GM18861 (cell line): Measurements from ENCODE around the gene FGF12.
A peak's percentile ranks its signal among the peaks of the same experiment; 100 is the strongest.

Experiments
- ATAC-seq: cut with Tn5 transposase; IDR thresholded peaks from one replicate; pipeline ENCODE4 v1.9.1; 2021; ENCODE audit not compliant: unreplicated experiment

FGF12 gene

DNA sequence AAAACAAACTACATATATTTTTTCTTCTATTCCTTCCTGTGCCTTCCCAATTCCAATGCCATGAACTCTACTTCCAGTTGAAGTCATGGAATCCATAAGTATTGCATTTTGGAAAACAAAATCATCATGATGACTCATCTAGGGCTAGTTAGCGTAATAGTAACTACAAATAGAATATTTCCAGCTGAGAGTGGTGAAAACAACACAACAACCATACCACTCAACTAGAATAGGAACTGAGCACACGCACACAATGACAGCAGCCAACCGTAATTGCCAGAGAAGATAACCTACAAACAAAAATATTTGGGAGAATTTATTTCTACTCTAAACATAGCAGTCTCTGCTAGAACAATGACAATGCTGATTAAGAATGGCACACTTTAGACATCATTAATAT, 225.9 kb downstream of the FGF12 start:
- ATAC-seq = no peak

DNA sequence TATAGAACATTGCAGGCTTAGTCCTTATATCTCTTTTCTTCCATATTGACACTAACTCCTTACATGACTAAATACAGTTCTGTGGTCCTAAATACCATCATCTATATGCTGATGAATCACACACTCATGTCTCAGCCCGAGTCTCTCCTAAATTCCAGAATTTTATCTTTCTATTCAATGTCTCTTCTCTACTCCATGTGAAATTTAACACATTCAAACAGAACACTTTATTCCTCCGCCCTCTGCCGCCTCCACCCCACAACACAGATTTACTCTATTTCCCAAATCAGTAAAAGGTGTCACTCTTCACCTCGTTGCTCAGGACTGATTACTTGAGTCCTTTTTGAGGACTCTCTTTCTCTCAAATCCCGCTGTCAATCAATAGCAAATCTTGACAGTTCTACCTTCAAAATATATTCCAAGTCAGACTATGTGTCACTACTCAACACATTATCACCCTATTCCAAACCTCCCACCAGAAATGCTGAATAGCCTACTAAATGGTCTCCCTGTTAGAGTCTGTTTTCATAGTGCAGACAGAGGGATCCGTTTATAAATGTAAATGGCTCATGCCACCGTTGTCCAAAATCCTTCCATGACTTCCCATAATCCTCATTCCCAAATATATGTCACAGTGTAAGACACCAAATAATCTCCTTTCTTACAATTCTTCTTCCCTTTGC, 230.3 kb downstream of the FGF12 start:
- no peak for ATAC-seq

DNA sequence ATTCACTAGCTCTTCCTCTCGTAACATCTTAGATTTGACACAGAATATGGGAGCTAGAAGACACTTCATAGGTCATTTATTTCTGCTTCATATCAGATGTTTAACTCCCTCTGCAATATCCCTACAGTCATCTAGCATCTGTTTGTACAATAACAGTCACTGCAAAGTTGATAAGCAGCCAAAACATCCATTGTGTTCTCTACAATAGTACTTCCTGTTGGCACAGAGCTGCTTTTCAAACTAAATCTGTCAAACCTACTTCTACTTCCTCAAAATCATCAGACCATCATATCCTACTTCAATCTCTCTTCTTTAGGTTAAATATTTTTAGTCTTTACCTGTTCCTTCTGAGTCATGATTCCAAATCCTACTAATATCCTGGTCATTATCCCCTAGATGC, 233.2 kb downstream of the FGF12 start:
- peak; percentile 89 for ATAC-seq

GRCh38 chr3:192490720-192491119, 236.6 kb downstream of the FGF12 start:
- no peak for ATAC-seq

DNA sequence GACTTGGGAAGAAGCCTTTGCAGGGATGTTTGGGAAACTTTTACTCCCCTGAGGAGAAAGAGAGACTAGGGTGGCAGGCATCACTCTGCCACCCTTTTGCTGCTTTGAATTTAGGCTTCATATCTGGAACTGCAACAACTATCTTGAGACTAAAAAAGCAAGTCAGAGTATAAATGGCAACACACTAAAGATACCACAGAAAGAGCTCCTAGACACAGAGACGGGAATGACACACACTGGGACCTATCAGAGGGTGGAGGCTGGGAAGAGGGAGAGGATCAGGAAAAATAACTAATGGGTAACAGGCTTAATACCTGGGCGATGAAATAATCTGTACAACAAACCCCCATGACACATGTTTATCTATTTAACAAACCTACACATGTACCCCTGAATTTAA, 237.8 kb downstream of the FGF12 start:
- ATAC-seq = no peak

- ATAC-seq = no peak
These were observed 240.3 kb downstream of the FGF12 start for GRCh38 chr3:192487033-192487432.

DNA sequence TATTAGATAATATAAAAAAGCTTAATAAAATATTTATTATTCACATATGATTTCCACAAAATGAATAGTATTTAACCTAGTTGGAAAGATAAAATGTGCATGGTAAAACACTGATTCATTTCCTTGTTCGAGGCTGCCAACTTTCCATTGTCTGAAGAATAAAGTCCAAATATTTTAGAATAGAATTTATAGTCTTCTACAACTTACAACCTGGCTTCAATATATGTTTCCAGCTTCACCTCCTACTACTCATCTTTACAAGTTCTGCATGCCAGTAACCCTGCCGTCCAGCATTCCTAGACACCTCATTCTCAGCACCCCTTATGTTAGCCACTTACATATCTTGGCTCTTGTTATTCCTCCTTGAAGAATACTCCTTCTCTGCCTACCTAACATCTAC, 244.5 kb downstream of the FGF12 start:
- ATAC-seq = no peak

- no peak for ATAC-seq
These were observed 244.9 kb downstream of the FGF12 start for GRCh38 chr3:192482391-192482790.

DNA sequence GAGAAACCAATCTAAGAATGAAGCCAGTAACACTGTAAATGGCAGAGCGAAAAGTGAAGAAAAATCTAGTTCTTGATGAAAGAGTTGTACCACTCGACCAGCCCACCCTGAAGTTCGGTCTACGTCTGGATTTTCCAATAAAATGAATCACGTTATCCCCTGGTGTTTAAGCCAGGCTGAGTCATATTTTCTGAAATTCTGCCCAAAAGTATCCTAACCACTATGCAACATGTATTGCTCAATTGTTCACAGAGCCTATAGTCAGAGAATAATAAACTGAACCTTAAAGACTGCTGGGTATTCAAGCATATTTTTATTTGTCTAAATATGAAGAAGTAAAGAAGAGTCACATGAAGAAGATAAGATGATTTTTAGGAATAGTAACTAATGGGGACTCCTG, 245.7 kb downstream of the FGF12 start:
- no peak for ATAC-seq

GRCh38 chr3:192467230-192468140, 259.9 kb downstream of the FGF12 start:
- ATAC-seq = peak; percentile 93

- ATAC-seq = no peak
These were observed 278.3 kb downstream of the FGF12 start for GRCh38 chr3:192449036-192449435.

GRCh38 chr3:192445770-192446644, 281.3 kb downstream of the FGF12 start:
- no peak for ATAC-seq

DNA sequence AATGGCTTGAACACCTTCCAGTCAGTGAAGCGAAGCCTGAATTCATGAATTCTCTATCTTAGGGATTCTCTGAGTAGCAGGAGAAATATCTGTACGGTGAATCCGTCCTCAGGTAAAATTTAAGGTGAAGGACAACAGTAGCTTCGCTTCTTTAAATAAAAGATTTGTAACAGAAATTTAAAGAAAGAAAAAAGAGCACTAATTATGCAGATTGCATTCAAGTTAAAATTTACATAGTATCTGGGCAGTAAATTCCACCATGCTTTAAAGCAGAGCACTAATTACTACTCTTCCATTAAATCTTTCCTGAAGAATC, 282.6 kb downstream of the FGF12 start:
- ATAC-seq = no peak

DNA sequence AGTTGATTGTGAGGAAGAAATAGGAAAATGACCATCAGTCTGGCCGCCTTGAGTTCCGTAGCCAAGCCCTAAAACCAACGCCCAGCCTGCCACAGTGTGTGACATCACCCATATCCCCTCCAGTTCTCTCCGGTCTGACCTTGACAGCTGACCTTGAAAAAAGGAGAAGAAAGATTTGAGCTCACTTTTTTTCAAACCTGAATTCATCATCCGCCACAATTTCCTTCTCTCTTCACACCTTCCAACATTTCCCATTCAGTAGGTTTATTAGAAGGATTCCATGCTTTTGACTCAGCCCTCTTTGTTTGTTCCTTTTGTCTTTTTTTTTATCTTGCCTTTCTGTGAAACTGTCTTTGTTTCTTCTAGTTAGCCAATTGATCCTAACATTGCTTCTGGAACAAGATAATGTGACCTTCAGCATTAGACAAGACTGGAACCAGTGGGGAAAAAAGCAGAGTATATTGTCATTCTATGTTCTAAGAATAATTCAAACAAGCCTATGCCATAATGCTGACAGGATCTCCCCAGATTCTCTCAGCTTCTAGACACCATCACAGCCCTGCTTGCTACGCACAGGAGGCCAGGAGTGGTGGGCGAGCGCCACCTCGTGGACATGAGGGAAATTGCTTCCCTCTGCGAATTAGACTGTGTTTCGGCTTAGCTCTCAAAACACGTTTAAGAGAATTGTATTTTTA, 283.1 kb downstream of the FGF12 start:
- peak; percentile 95 for ATAC-seq

- ATAC-seq = no peak
These were observed 292.1 kb downstream of the FGF12 start for GRCh38 chr3:192435241-192435640.

DNA sequence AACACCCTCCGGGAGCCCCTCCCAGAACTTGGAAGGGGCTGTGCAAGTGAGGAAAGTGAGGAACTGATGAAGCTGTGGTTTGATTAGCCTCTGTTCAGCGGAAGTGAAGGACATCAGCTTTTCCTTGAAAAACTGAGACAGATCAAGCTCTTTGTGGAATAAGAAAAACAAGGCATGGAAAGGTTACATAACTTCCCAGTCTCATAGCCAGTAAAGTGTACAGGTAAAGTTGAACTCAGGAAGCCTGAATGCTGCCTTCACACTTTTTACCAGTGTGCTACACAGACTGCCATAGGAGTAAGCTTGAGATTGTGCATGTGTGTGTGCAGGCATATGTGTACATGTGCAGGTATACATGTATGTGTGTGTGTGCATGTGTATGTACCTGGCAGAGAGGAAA, 293.2 kb downstream of the FGF12 start:
- ATAC-seq = no peak

- ATAC-seq = peak; percentile 79
These were observed 293.6 kb downstream of the FGF12 start for GRCh38 chr3:192433704-192434103.

GRCh38 chr3:192422997-192423342, 304.4 kb downstream of the FGF12 start:
- no peak for ATAC-seq

DNA sequence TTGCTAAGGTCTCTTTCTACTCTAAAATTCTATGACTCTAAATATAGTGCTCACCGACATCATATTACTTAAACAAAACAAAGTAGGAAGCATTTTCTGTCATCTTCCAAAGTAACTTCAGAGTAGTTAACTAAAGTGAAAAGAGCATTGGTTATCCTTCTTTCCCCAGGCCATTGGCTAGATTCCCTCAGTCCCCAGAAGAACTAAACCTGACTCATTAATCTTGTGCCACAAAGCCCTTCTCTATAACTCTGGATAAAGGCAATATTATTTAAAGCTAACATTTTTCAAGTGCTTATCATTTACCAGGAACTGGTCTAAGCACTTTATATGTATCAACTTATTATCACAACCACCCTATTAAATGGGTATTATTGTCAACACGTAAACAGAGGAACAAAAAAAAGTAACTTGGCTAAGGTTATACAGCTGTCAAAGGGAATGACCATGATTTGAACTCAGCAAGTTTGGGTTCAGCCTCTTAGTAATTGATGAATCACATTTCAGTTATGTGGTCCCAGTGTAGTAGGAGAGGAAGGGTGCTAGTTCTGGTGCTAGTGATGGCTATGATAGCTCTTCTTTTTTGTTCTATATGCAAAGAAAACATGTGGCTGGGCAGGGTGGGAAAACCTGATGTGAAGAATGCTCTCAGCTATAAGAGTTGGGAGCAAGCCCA, 304.9 kb downstream of the FGF12 start:
- ATAC-seq = no peak

DNA sequence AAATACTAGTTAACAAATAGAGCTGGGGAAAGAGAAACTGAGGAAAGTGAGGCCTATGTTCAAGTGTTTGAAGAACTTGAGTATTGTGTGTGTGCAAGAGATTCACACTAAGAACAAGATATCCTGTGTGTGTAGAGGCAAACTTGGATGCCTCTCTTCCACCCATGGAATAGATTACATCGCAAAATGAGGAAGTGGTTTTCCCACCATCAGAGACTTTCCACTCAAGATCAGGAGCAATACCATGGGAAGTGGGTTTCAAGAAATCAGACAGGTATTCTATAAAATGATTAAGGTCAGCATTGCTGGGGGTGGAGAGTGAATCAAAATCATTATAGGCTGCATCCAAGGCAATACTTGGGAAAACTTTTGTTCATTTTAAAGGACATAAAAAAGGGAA, 308.0 kb downstream of the FGF12 start:
- no peak for ATAC-seq
